Sigmoid colon (tissue), 4 donors: ENCODE data around the gene HOXB1.

Experiments used
- EP300 ChIP-seq, 4 donors: sonication (generic); formaldehyde crosslinking; IDR thresholded peaks; one replicate each; pipeline ENCODE4 v1.6.1; 2017; ENCODE audit warnings: antibody characterized with exemption in 4 of 4
- POLR2AphosphoS5 ChIP-seq, 4 donors: sonication (generic); formaldehyde crosslinking; IDR thresholded peaks; one replicate each; pipeline ENCODE4 v1.6.1; 2017; ENCODE audit warnings: antibody characterized with exemption in 4 of 4
- TF ChIP-seq, protein P1 (sequence below), 4 experiments: fragments of 450-650 bp in 3 of 4; fragments of 200-600 bp in 1 of 4; IDR thresholded peaks; one replicate each; pipeline ENCODE4 v1.5.1; 2016 to 2019; ENCODE audit warnings: antibody characterized with exemption in 4 of 4, mild to moderate bottlenecking in 3 of 4, moderate library complexity in 2 of 4

DNA sequence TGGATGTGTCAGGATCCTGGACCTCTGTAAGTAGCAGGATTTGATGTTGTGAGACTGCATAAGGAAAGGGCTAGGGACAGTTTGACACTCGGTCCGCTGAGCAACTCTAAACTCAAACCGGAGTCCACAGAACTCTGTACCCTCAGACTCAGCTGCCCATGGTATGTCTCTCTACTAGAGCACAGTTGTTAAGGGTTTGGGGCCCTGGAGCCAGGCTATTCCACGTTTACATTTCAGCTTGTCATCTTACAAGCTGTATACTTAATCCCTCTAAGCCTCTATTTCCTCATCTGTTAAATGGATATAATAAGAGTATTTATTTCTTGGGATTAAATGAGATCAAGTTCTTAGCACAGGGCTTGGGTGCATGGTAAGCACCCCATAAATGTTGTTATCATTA lies 27.9 kb downstream of the HOXB1 start:
- TF ChIP-seq, protein P1, sequence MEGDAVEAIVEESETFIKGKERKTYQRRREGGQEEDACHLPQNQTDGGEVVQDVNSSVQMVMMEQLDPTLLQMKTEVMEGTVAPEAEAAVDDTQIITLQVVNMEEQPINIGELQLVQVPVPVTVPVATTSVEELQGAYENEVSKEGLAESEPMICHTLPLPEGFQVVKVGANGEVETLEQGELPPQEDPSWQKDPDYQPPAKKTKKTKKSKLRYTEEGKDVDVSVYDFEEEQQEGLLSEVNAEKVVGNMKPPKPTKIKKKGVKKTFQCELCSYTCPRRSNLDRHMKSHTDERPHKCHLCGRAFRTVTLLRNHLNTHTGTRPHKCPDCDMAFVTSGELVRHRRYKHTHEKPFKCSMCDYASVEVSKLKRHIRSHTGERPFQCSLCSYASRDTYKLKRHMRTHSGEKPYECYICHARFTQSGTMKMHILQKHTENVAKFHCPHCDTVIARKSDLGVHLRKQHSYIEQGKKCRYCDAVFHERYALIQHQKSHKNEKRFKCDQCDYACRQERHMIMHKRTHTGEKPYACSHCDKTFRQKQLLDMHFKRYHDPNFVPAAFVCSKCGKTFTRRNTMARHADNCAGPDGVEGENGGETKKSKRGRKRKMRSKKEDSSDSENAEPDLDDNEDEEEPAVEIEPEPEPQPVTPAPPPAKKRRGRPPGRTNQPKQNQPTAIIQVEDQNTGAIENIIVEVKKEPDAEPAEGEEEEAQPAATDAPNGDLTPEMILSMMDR (IDR thresholded peaks at IDR 0.05) = no peak
- TF ChIP-seq EP300 (IDR thresholded peaks at IDR 0.05) = no peak
- TF ChIP-seq POLR2AphosphoS5 (IDR thresholded peaks at IDR 0.05) = no peak
